Measurements from ENCODE around the gene DNAH11.
"Not testable (repeated sequence)": the region's sequence is repeated elsewhere in the genome, so short reads cannot be mapped to it uniquely, and the experiment has no call there.

DNAH11 gene

GRCh38 chr7:21730399-21730798, 187.6 kb downstream of the DNAH11 start:
- no peak for DNase-seq

DNA sequence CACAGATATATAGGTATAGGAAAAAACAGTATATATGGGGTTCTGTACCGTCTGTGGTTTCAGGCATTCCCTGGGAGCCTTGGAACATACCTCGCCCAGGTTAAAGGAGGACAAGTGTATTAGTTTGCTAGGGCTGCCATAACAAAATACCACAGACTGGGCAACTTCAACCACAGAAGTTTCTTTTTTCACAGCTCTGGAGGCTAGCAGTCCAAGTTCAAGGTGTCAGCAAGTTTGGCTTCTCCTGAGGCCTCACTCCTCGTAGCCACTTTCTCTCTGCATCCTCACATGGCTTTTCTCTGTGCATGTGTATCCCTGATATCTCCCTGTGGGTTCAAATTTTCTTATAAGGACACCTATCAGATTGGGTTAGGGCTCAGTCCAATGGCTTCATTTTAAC, 189.1 kb downstream of the DNAH11 start:
- no peak for DNase-seq

- not testable (repeated sequence) for DNase-seq
Observed at GRCh38 chr7:21732956-21733355, 190.1 kb downstream of the DNAH11 start.

GRCh38 chr7:21733837-21734236, 191.0 kb downstream of the DNAH11 start:
- no peak for DNase-seq

DNA sequence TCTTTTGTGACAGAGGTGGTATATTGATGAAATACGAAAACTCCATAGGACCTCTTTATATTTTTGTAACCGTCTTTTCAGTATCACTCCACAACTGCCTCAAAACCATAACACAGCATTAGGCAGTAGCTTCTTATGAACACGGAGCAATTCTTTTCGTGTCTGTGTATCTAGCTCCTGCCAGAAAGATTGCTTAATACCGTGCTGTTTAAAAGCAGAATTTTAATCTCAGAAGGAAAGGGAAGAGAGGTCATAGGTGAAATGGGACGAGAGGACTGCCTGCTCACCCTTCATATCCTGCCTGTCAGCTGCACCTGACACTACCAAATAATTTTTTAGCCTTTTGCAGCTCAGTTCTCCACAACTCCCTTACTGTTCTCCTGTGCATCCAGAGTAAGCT, 200.7 kb downstream of the DNAH11 start:
- DNase-seq = no peak

DNA sequence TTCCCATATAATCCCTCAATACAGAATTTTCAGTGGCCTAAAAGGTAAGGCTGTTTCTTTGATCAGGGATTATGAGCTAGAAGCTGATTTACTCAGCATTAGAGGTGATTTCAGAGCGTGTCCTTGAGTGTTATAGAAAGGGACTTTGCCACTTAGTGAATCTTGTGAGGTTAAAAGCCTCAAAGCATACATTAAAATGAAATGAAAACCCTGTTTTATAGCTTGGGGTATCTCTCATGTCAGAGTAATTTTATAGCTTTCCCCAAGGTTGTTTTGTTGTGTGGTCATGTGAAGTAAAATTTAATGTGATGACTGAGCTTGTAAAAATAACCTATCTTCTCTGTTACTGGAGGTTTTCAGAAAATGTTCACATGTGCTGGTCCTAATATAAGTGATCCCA, 204.1 kb downstream of the DNAH11 start:
- no peak for DNase-seq

DNA sequence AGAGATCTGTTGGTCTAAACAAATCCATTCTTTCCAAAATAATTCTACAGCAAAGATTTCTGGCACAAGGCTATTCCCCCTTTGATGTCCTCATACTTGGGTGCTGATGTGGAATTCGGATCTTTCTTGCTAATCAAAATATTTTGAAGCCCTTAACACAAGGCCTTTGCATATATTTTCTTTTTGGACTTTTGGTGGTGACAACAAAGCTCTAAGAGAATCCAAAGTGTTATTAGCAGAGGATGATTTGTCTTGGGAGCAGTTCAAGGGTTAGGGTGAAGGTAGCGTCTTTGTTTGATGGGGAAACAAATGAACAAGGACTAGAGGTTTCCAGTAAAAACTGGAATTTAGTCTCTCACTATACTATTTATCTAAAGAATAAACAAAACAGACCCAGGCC, 205.0 kb downstream of the DNAH11 start:
- DNase-seq = no peak

DNA sequence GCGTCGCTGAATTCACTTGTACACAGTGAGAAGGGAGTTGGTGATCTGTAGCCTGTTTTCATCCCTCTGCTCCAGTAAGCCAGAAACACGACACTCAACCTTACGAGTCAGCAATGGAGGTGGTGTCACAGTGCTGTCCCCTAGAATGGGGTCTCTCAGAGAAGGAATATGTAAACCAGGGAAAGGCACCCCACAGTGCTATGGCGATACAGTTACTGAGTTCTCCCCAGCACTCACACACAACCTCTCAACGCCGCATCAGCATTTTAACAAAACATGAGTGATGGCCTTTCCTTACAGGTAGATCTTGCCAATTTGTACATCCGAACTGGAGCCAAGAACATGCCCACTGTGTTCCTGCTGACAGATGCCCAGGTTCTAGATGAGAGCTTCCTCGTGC, 206.5 kb downstream of the DNAH11 start:
- DNase-seq = no peak

DNA sequence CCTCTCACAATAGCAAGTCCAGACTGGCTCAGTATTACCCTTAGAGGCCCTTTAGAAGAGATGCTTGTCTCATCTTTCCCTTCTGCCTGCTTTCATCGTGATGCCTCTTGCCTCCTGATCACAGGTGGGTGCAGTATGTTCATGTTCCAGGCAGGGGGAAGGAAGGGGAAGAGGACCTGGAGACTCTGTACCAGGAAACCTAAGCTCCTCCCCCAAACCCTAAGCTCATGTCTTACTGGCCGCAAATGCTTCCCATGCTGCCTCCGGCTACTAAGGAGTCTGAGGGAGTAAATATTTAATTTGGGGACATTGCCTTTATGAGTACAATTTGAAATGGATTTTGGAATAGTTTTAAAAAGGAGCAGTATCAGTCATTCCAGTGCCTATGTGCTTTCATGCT, 210.2 kb downstream of the DNAH11 start:
- no peak for DNase-seq

DNA sequence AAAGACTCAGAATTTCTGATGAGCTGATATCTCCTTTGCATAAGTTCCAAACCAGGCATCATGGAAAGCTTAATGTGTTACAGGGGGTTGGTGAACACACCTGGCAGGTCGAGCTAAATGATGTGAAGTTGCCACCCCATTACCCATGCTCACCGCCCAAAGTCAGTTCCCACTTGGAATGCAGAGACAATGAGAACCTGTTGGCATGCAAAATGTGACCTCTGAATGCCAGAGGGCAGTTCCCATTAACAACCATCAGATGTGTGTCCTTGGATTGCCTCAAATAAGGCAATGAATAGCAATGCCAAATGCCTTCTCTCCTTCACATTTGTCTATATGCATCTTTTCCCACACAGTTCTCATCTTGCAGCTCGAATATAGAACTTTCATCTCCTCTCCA, 212.1 kb downstream of the DNAH11 start:
- DNase-seq = no peak

- DNase-seq = no peak
Observed at GRCh38 chr7:21757537-21758282, 214.9 kb downstream of the DNAH11 start.

DNA sequence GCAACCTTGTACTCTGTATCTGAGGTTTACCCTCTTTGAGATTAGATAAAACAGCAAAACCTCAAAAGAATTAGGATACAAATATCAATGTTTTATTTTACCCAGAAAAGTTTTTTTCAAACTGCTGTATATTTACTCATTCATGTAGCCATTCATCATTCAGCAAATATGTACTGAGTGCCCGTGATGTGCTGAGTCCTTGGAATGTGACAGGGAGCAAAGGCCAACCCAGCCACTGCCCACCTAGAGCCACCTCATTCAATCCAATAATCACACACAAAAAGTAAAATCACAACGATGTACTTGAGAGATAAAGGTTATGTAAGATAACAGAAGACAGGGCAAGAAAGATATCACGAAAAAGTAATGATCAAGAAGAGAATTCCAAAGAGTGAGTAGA, 215.4 kb downstream of the DNAH11 start:
- no peak for DNase-seq

DNA sequence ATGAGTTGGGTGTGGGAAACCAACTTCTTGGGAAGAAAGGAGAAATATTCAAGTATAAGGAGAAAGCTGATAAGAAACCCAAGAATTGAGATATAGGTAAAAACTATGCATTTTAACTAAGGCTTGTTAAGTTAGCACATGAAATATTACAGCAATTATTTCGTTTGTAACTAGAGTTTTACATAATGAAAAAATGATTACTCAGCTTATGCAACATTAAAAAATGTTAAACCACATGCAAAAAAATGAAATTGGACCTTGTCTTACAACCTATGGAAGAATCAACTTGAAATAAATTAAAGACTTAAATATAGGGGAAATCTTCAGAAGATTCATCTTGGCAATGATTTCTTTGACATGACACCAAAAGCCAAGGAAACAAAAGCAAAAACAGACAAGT, 219.6 kb downstream of the DNAH11 start:
- no peak for DNase-seq

GRCh38 chr7:21763818-21764217, 221.0 kb downstream of the DNAH11 start:
- no peak for DNase-seq

DNA sequence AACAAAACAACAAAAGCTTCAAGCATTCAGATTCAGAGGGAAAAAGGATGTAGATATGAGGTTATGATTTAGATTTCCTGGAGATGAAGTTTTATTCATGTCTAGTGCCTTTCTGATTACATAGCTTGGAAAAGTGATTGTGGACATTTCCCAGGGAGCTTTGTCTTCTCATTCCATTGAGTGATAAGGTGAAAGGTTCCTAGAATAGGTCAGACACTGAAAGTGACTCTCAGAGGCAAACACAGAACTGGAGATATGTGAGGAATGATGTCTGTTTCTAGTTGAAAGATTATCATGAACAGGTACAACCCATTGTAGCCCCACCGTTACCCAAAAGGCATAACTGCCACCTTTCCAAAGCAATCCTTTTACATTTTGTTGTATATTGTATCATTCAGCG, 223.4 kb downstream of the DNAH11 start:
- DNase-seq = no peak

- DNase-seq = no peak
Observed at GRCh38 chr7:21767300-21767900, 224.6 kb downstream of the DNAH11 start.

DNA sequence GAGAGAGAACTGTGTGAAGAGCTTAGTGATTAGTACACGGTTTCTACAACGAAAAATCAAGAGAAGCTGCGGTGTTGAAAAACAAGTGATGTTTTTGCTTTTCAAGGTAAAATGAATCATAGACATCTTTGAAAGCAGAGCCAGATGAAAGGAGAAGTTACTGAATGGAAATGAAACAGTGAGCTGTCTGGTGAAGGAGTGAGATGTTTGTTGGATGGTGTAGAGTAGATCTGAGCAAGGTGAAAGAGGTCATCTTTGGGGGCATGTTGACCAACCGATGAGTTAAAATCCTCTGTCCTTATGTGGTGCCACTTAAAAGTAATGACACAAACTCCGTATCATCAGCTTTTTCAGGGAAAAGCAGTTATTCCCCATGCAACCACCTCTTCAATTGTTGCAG, 225.4 kb downstream of the DNAH11 start:
- no peak for DNase-seq

DNA sequence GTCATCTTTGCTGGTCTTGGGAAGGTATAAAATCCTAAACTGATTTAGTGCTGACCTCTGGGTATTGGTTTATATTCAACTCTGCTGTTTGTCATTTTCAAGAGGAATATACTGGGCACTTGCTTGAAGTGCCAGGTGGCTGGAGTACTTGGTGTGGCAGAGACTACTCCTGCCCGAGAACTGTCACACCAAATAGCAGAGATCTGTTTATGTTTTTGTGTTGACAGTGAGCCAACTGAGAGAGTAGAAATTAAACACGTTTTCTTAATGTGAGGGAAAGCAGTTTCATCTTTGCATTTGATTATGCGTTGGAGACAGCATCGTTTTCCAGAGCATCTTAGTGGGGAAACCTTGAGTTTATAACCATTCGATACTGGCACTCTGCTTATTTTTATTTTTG, 228.4 kb downstream of the DNAH11 start:
- no peak for DNase-seq

- no peak for DNase-seq
Observed at GRCh38 chr7:21771906-21772610, 229.2 kb downstream of the DNAH11 start.

GRCh38 chr7:21773326-21773725, 230.5 kb downstream of the DNAH11 start:
- no peak for DNase-seq

- no peak for DNase-seq
Observed at GRCh38 chr7:21777921-21778320, 235.1 kb downstream of the DNAH11 start.

GRCh38 chr7:21778953-21779352, 236.1 kb downstream of the DNAH11 start:
- DNase-seq = no peak

DNA sequence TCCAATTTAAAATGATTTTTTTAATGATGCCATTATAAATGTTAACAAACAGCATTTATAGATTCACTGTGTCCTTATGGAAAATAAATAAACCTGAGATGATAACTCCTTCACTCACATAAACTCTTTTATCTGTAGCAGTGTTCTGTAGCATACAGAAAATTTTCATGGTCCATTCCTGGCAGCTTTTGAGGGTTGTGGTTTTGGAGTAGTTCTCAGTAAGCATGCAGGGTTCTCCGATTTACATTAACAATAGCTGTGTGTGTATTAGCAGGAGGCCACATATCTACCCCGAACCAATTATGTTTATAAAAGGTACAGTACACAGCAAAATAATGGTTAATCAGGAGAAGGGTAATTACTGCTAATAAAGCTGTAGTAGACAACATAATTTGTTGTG, 240.2 kb downstream of the DNAH11 start:
- DNase-seq = no peak

DNA sequence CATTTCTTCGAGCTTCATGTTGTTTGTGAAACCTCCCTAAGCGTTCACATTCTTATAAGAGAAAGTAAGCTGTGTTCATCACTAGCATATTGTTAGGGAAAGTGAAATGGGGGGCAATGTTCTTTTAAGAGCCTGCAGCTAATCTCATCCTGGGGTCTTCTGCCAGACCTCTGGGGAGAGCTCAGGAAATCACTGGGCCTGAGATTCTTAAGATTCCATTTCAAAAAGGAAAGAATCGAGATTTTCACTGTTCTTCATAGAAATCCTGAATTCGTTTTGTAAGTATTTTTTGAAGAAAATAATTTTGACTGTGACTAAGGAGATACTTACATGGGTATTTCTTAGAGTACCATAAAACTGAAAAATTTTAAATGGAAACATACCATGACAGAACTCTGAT, 242.2 kb downstream of the DNAH11 start:
- no peak for DNase-seq

All from activated CD4-positive, CD25-positive, alpha-beta regulatory T cell (primary cell).